Thymus (tissue), 11 donors: Measurements from ENCODE around the gene REEP6. TPM values are rescaled to one million over a fixed set of nuclear protein-coding genes. Genes with fewer than 3 reads are reported as not detected.

Source experiments
- DNase-seq, 9 donors: peaks; one replicate each; pipeline ENCODE4 v3.0.0-alpha.2; 2013; ENCODE audit warnings: low spot score in 9 of 9, low read depth in 6 of 9, missing footprints in 1 of 9
- H3K27ac ChIP-seq, 2 donors: one replicate each; pipeline ENCODE4 v1.5.1; 2013; ENCODE audit warnings: control low read depth in 1 of 2, low read depth in 1 of 2, low read length in 1 of 2, mild to moderate bottlenecking in 1 of 2, moderate library complexity in 1 of 2
- H3K27me3 ChIP-seq, 2 donors: one replicate each; pipeline ENCODE4 v1.5.1; 2013; ENCODE audit warnings: low read length in 1 of 2; ENCODE audit not compliant: control insufficient read depth in 2 of 2, insufficient read depth in 1 of 2
- H3K36me3 ChIP-seq, 2 donors: one replicate each; pipeline ENCODE4 v1.5.1; 2013; ENCODE audit warnings: low read length in 1 of 2, mild to moderate bottlenecking in 1 of 2, moderate library complexity in 1 of 2; ENCODE audit not compliant: control insufficient read depth in 2 of 2, insufficient read depth in 2 of 2
- H3K4me1 ChIP-seq, 2 donors: one replicate each; pipeline ENCODE4 v1.5.1; 2013; ENCODE audit warnings: low read length in 2 of 2; ENCODE audit not compliant: control insufficient read depth in 2 of 2, insufficient read depth in 2 of 2
- H3K4me3 ChIP-seq, 2 donors: one replicate each; pipeline ENCODE4 v1.5.1; 2013; ENCODE audit warnings: low read length in 2 of 2, control low read depth in 1 of 2, mild to moderate bottlenecking in 1 of 2
- H3K9me3 ChIP-seq, 2 donors: one replicate each; pipeline ENCODE4 v1.5.1; 2013; ENCODE audit warnings: low read length in 1 of 2, mild to moderate bottlenecking in 1 of 2; ENCODE audit not compliant: control insufficient read depth in 2 of 2, insufficient read depth in 1 of 2
- WGBS: extraction: QIAGEN DNeasy Blood & Tissue Kit; methylation state at CpG from one replicate; pipeline ENCODE4 v1.1.7; 2013; 5-methylcytosine and 5-hydroxymethylcytosine counted together
- polyA plus RNA-seq: library from polyadenylated mRNA; stranded (reverse); fragments of 200-250 nt; gene quantifications from one replicate; pipeline ENCODE4 v1.2.3, GENCODE V29; 2013
- total RNA-seq: library from RNA; stranded (reverse); fragments of 120-200 nt; gene quantifications from one replicate; pipeline ENCODE4 v1.2.4, GENCODE V29; 2013
- donor health status: healthy.

REEP6 gene
- total and polyA plus RNA-seq, 2 donors, result 0.66 to 1.9 TPM

- no peak overlapping the region for H3K27ac ChIP-seq
- 45% methylated on average over 43 of the region's 43 CpGs for WGBS
- H3K4me3 ChIP-seq, result no peak overlapping the region
- peaks cover 5 to 6% of the 10 kb centered on the region in 2 donors for H3K9me3 ChIP-seq
- peaks cover 56 to 86% of the 10 kb centered on the region in 2 donors for H3K27me3 ChIP-seq
- no peak for DNase-seq
- H3K36me3 ChIP-seq, result peaks cover 0 to 4% of the 10 kb centered on the region in 2 donors
- peaks cover 5 to 15% of the 10 kb centered on the region in 2 donors for H3K4me1 ChIP-seq
These were observed 34.7 kb upstream of the REEP6 start for GRCh38 chr19:1456121-1456900.

GRCh38 chr19:1457031-1457739, 33.8 kb upstream of the REEP6 start:
- no peak overlapping the region for H3K27ac ChIP-seq
- 21% methylated on average over 48 of the region's 48 CpGs for WGBS
- DNase-seq, result no peak
- peaks cover 5 to 6% of the 10 kb centered on the region in 2 donors for H3K9me3 ChIP-seq
- peaks cover 49 to 77% of the 10 kb centered on the region in 2 donors for H3K27me3 ChIP-seq
- no peak overlapping the region for H3K4me3 ChIP-seq
- peaks cover 0 to 4% of the 10 kb centered on the region in 2 donors for H3K36me3 ChIP-seq
- H3K4me1 ChIP-seq, result peaks cover 5 to 15% of the 10 kb centered on the region in 2 donors

DNA sequence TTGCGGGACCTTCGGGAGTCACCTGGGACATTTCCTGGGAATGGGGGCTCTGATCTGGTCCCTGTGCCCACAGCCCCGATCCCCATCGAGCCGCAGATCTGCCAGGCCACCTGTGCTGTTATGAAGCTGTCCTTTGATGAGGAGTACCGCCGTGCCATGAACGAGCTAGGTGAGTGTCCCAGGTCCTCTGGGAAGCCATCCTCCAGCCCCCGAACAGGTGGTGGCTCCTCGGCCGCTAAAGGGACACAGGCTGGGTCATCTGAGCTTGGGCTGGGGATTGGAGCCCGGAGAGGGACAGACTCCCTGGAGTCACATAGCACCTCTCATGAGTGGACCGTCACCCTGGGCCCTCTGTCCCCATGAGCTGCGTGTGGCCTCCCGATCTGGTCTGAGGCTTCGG, 33.1 kb upstream of the REEP6 start:
- H3K27ac ChIP-seq, result no peak overlapping the region
- peaks cover 5 to 6% of the 10 kb centered on the region in 2 donors for H3K9me3 ChIP-seq
- WGBS, result 85% methylated on average over 16 of the region's 16 CpGs
- peaks cover 45 to 70% of the 10 kb centered on the region in 2 donors for H3K27me3 ChIP-seq
- H3K36me3 ChIP-seq, result peaks cover 0 to 4% of the 10 kb centered on the region in 2 donors
- no peak for DNase-seq
- H3K4me1 ChIP-seq, result peaks cover 5 to 15% of the 10 kb centered on the region in 2 donors
- H3K4me3 ChIP-seq, result no peak overlapping the region

GRCh38 chr19:1459479-1459878, 31.5 kb upstream of the REEP6 start:
- H3K4me3 ChIP-seq, result no peak overlapping the region
- WGBS, result 88% methylated on average over 9 of the region's 9 CpGs
- H3K27ac ChIP-seq, result no peak overlapping the region
- H3K9me3 ChIP-seq, result peaks cover 5 to 6% of the 10 kb centered on the region in 2 donors
- peaks cover 0 to 4% of the 10 kb centered on the region in 2 donors for H3K36me3 ChIP-seq
- no peak for DNase-seq
- peaks cover 5 to 15% of the 10 kb centered on the region in 2 donors for H3K4me1 ChIP-seq
- peaks cover 35 to 58% of the 10 kb centered on the region in 2 donors for H3K27me3 ChIP-seq

DNA sequence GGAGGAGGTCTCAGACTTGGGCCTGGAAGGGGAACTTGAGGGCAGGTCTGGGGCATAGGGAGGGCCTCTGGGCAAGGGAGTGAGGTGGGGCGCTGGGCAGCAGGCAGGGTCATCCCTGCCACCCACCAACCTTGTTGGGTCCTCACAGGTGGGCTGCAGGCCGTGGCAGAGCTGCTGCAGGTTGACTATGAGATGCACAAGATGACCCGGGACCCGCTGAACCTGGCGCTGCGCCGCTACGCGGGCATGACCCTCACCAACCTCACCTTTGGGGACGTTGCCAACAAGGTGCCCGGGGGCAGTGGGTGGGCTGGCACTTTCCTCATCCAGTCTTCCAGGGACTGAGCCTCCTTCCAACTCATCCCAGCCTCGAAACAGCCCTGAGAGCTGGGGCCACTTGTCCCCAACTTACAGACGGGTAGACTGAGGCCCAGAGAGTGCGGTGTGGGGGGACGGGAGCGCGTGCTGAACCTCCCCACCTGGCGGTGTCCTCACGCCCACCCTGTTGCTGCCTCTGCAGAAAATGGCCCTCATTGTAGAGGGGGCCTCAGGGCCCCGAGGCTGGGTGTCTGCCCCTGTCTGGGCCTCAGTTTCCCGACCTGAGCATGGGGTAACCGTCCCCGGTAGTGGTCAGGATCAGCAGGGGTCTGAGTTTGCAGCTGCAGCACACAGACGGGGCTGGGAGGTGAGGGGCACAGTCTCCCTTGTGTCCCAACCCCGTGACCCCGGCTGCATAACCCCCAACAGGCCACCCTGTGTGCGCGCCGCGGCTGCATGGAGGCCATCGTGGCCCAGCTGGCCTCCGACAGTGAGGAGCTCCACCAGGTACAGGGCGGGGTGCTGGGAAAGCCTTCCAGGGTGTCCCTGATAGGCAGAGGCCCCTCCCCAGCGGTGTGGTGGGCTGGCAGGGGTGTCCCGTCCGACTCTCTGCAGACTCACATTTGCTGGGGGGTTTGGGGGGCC, 30.7 kb upstream of the REEP6 start:
- H3K4me3 ChIP-seq, result no peak overlapping the region
- H3K36me3 ChIP-seq, result peaks cover 0 to 4% of the 10 kb centered on the region in 2 donors
- peaks cover 37 to 58% of the 10 kb centered on the region in 2 donors for H3K27me3 ChIP-seq
- H3K4me1 ChIP-seq, result peaks cover 0 to 7% of the 10 kb centered on the region in 2 donors
- 97% methylated on average over 36 of the region's 36 CpGs for WGBS
- no peak for DNase-seq
- peaks cover 4 to 5% of the 10 kb centered on the region in 2 donors for H3K9me3 ChIP-seq
- H3K27ac ChIP-seq, result no peak overlapping the region

- Histone ChIP-seq H3K27me3 (peaks cover 37 to 58% of the 10 kb centered on the region in 2 donors), H3K4me1 (no peaks in the 10 kb centered on the region), H3K9me3 (peaks cover 0 to 2% of the 10 kb centered on the region in 2 donors), H3K4me3 (no peak overlapping the region), H3K27ac (no peak overlapping the region), H3K36me3 (peaks cover 0 to 4% of the 10 kb centered on the region in 2 donors)
- no peak for DNase-seq
- whole genome bisulfite sequencing, result 98% methylated on average over 24 of the region's 24 CpGs
These were observed 29.1 kb upstream of the REEP6 start for GRCh38 chr19:1461862-1462261.

- Histone ChIP-seq H3K4me1 (peaks cover 7 to 13% of the 10 kb centered on the region in 2 donors), H3K36me3 (peaks cover 0 to 4% of the 10 kb centered on the region in 2 donors), H3K4me3 (no peak overlapping the region), H3K9me3 (peaks cover 0 to 2% of the 10 kb centered on the region in 2 donors), H3K27ac (no peak overlapping the region), H3K27me3 (peaks cover 56 to 59% of the 10 kb centered on the region in 2 donors)
- WGBS, result 55% methylated on average over 83 of the region's 83 CpGs
- DNase-seq, result no peak
These were observed 25.6 kb upstream of the REEP6 start for GRCh38 chr19:1465191-1466016.

GRCh38 chr19:1466018-1466460, 24.9 kb upstream of the REEP6 start:
- Histone ChIP-seq H3K4me3 (no peak overlapping the region), H3K27ac (no peak overlapping the region), H3K36me3 (no peaks in the 10 kb centered on the region), H3K27me3 (peaks cover 62 to 66% of the 10 kb centered on the region in 2 donors), H3K9me3 (peaks cover 2 to 5% of the 10 kb centered on the region in 2 donors), H3K4me1 (peaks cover 12 to 17% of the 10 kb centered on the region in 2 donors)
- no peak for DNase-seq
- WGBS, result 63% methylated on average over 41 of the region's 41 CpGs
